Erythroblast (primary cell): Measurements from ENCODE around the gene MYO1F.

Experiments used
- GATA1 ChIP-seq: IDR thresholded peaks from 2 replicates; pipeline ENCODE4 v1.6.1; 2011; ENCODE audit warnings: low read depth, mild to moderate bottlenecking, control low read depth, low read length, moderate library complexity
- POLR2A ChIP-seq: IDR thresholded peaks from 2 replicates; pipeline ENCODE4 v1.6.1; 2011; ENCODE audit warnings: mild to moderate bottlenecking, low read length

DNA sequence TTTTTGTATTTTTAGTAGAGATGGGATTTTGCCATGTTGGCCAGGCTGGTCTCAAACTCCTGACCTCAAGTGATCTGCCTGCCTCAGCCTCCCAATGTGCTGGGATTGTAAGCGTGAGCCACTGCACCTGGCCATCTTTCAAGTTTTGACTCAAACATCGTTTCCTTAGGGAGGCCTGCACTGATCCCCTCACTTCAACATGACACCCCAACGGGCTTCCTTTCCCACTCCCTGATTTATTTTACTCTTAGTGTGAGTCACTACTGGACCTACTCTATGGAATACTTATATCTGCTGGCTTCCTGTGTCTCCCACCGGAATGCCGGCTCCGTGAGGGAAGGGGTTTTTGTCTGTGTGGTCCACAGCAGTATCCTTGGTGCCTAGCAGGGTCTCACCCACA lies 37.8 kb upstream of the MYO1F start:
- TF ChIP-seq POLR2A (no peak), GATA1 (no peak)
